ENCODE results near the gene SRRM3. TPM values are rescaled to one million over a fixed set of nuclear protein-coding genes. Genes with fewer than 3 reads are reported as not detected.
"Not testable (repeated sequence)": the region's sequence is repeated elsewhere in the genome, so short reads cannot be mapped to it uniquely, and the experiment has no call there.

The SRRM3 gene
- polyA plus RNA-seq, 1 donor from 2014 or later = 34.9 TPM

DNA sequence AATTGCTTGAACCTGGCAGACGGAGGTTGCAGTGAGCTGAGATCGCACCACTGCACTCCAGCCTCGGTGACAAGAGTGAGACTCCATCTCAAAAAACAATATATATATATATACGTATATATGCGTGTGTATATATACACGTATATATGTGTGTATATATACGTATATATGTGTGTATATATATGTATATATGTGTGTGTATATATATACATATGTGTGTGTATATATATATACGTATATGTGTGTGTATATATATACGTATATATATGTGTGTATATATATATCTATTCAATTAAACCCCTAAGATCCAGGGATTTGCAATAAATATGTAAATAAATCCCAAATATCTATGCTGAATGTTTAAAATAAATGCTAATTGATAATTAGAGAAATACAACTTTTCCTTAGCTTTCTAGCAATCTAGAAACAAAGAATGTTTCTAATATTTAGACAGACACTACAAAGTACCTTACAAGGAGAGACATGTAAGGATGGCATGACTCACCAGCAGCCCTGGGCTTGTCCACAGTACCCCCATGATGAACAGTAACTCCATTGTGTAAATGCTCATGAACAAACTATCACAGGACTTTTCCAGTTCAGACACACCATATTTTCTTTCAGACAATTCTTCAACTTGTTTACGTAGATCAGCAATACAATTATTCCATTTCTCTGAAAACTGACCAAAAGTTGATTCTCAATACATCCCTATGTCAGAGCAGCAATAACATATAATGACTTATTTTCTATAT is 39.1 kb upstream of the SRRM3 start:
- not testable (repeated sequence) for H3K79me2 ChIP-seq (replicated peaks; ENCODE audit: insufficient read depth, low read length); H4K20me1 ChIP-seq (ENCODE audit: insufficient read depth); H3K27me3 ChIP-seq (ENCODE audit: insufficient read depth, low read depth, low read length); H3K27ac ChIP-seq (ENCODE audit: low read length); H3K36me3 ChIP-seq (ENCODE audit: insufficient read depth, low read length); H3F3A ChIP-seq (ENCODE audit: insufficient read depth, low read length, poor library complexity, severe bottlenecking); H3K9ac ChIP-seq (ENCODE audit: low read length); H3K9me3 ChIP-seq (ENCODE audit: low read length); H3K4me2 ChIP-seq (ENCODE audit: low read length); H3K4me3 ChIP-seq (ENCODE audit: low read length); H3K9me2 ChIP-seq (ENCODE audit: insufficient read depth, low read length); H2AFZ ChIP-seq (ENCODE audit: low read depth, low read length)

- H3K79me2 ChIP-seq (replicated peaks; ENCODE audit: insufficient read depth, low read length); H2AFZ ChIP-seq (ENCODE audit: low read depth, low read length); H3K4me2 ChIP-seq (ENCODE audit: low read length): not testable (repeated sequence)
Observed at GRCh38 chr7:76163812-76164211, 37.9 kb upstream of the SRRM3 start.

GRCh38 chr7:76165106-76165972 is 36.4 kb upstream of the SRRM3 start:
- Histone ChIP-seq H3F3A (ENCODE audit: insufficient read depth, low read length, poor library complexity, severe bottlenecking) (no peaks in the 10 kb centered on the region), H3K9ac (ENCODE audit: low read length) (no peak overlapping the region), H3K4me2 (ENCODE audit: low read length) (no peak overlapping the region), H3K79me2 (replicated peaks; ENCODE audit: insufficient read depth, low read length) (no peaks in the 10 kb centered on the region), H3K27ac (ENCODE audit: low read length) (no peak overlapping the region), H3K9me3 (ENCODE audit: low read length) (no peaks in the 10 kb centered on the region), H4K20me1 (ENCODE audit: insufficient read depth) (no peaks in the 10 kb centered on the region), H3K36me3 (ENCODE audit: insufficient read depth, low read length) (no peaks in the 10 kb centered on the region), H3K9me2 (ENCODE audit: insufficient read depth, low read length) (no peaks in the 10 kb centered on the region), H3K4me3 (ENCODE audit: low read length) (no peak overlapping the region), H2AFZ (ENCODE audit: low read depth, low read length) (no peak overlapping the region), H3K27me3 (ENCODE audit: insufficient read depth, low read depth, low read length) (no peaks in the 10 kb centered on the region)
- TF ChIP-seq, protein P1, sequence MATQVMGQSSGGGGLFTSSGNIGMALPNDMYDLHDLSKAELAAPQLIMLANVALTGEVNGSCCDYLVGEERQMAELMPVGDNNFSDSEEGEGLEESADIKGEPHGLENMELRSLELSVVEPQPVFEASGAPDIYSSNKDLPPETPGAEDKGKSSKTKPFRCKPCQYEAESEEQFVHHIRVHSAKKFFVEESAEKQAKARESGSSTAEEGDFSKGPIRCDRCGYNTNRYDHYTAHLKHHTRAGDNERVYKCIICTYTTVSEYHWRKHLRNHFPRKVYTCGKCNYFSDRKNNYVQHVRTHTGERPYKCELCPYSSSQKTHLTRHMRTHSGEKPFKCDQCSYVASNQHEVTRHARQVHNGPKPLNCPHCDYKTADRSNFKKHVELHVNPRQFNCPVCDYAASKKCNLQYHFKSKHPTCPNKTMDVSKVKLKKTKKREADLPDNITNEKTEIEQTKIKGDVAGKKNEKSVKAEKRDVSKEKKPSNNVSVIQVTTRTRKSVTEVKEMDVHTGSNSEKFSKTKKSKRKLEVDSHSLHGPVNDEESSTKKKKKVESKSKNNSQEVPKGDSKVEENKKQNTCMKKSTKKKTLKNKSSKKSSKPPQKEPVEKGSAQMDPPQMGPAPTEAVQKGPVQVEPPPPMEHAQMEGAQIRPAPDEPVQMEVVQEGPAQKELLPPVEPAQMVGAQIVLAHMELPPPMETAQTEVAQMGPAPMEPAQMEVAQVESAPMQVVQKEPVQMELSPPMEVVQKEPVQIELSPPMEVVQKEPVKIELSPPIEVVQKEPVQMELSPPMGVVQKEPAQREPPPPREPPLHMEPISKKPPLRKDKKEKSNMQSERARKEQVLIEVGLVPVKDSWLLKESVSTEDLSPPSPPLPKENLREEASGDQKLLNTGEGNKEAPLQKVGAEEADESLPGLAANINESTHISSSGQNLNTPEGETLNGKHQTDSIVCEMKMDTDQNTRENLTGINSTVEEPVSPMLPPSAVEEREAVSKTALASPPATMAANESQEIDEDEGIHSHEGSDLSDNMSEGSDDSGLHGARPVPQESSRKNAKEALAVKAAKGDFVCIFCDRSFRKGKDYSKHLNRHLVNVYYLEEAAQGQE (IDR thresholded peaks at IDR 0.05; ENCODE audit: borderline replicate concordance) = no peak
- TF ChIP-seq SMC3 (conservative IDR thresholded peaks at IDR 0.05; ENCODE audit: poor library complexity) (no peak), CTCF (IDR thresholded peaks at IDR 0.05; ENCODE audit: poor library complexity, severe bottlenecking) (no peak), POLR2AphosphoS5 (IDR thresholded peaks at IDR 0.05) (no peak), EZH2 (IDR thresholded peaks at IDR 0.05; ENCODE audit: borderline replicate concordance, insufficient read depth, low read length, poor library complexity, severe bottlenecking) (no peak), EP300 (conservative IDR thresholded peaks at IDR 0.05; ENCODE audit: poor library complexity, severe bottlenecking) (no peak), RAD21 (conservative IDR thresholded peaks at IDR 0.05) (no peak), TAF1 (IDR thresholded peaks at IDR 0.05; ENCODE audit: low read depth) (no peak), MXI1 (conservative IDR thresholded peaks at IDR 0.05; ENCODE audit: poor library complexity, severe bottlenecking) (no peak)

More at GRCh38 chr7:76163812-76164211, 37.9 kb upstream of the SRRM3 start:
- H3K27me3 ChIP-seq (ENCODE audit: insufficient read depth, low read depth, low read length); H3K4me3 ChIP-seq (ENCODE audit: low read length); H3K27ac ChIP-seq (ENCODE audit: low read length); H3K9me2 ChIP-seq (ENCODE audit: insufficient read depth, low read length); H3K9me3 ChIP-seq (ENCODE audit: low read length); H4K20me1 ChIP-seq (ENCODE audit: insufficient read depth); H3F3A ChIP-seq (ENCODE audit: insufficient read depth, low read length, poor library complexity, severe bottlenecking); H3K9ac ChIP-seq (ENCODE audit: low read length); H3K36me3 ChIP-seq (ENCODE audit: insufficient read depth, low read length): not testable (repeated sequence)

Measured in neural cell (in vitro differentiated cells).